HepG2 (cell line): ENCODE data around the gene DGKG. TPM values are rescaled to one million over a fixed set of nuclear protein-coding genes. Genes with fewer than 3 reads are reported as not detected.

Experiments
- ATAC-seq: fragments of 200-7000 bp; cut with Tn5 transposase; 3 replicates; pipeline ENCODE4 v1.9.1; 2020; ENCODE audit warnings: mild to moderate bottlenecking, moderate library complexity
- BruUV-seq: library from RNA; stranded (reverse); fragments of 400-500 nt; replicated peaks from 2 replicates; lab custom pipeline; 2021; lab: Mats Ljungman, UMichigan
- CTCF ChIA-PET: fragments of 300-600 bp; formaldehyde crosslinking; extraction: SDS; loops from one replicate; lab custom pipeline; 2021; ENCODE audit warnings: low total read pairs, inconsistent platforms, low intra/inter-chr PET ratio; lab: Yijun Ruan, JAX
- POLR2A ChIA-PET: fragments of 350-600 bp; sonication (Branson Sonifier 250); formaldehyde crosslinking; loops from one replicate; lab custom pipeline; 2020; ENCODE audit warnings: antibody characterized with exemption, inconsistent platforms; lab: Yijun Ruan, JAX
- DNase-seq: peaks from one replicate; pipeline ENCODE4 v3.0.0-alpha.2; 2015; ENCODE audit warnings: low spot score
- FAIRE-seq: peaks from 3 replicates; lab custom pipeline; 2011; peaks lifted over from hg19 to GRCh38; lab: Jason Lieb, UNC
- H2AFZ ChIP-seq: one replicate; pipeline ENCODE4 v1.6.1; 2011; ENCODE audit warnings: low read length, inconsistent platforms
- H3K27ac ChIP-seq: fragments of 300-600 bp; 3 replicates; pipeline ENCODE4 v1.8.0; 2011; ENCODE audit warnings: mixed run types, mild to moderate bottlenecking, mixed read lengths, low read length, inconsistent platforms; ENCODE audit not compliant: insufficient read depth; ENCODE audit errors: extremely low read length
- H3K27me3 ChIP-seq, 2 experiments: fragments of 200-600 bp in 1 of 2; 2 replicates in 1 of 2; 3 replicates in 1 of 2; pipeline versions ENCODE4 v1.6.0 to v1.8.0; 2011; ENCODE audit warnings: low read length in 2 of 2, mild to moderate bottlenecking in 2 of 2, moderate library complexity in 2 of 2, inconsistent platforms in 1 of 2; ENCODE audit not compliant: insufficient read depth in 2 of 2, control insufficient read depth in 1 of 2
- H3K36me3 ChIP-seq, 2 experiments: fragments of 200-600 bp in 1 of 2; replicated peaks in 1 of 2; 2 replicates in 1 of 2; 3 replicates in 1 of 2; pipeline versions ENCODE4 v1.5.1 to v1.8.0; 2011; ENCODE audit warnings: low read length in 2 of 2, inconsistent platforms in 1 of 2; ENCODE audit not compliant: insufficient read depth in 2 of 2, control insufficient read depth in 1 of 2
- H3K4me1 ChIP-seq: 2 replicates; pipeline ENCODE4 v1.5.1; 2012; ENCODE audit warnings: low read length, inconsistent platforms; ENCODE audit not compliant: insufficient read depth
- H3K4me2 ChIP-seq: 2 replicates; pipeline ENCODE4 v1.6.0; 2011; ENCODE audit warnings: low read depth, low read length, inconsistent platforms
- H3K4me3 ChIP-seq, 3 experiments: fragments of 200-600 bp in 1 of 3; sonication (generic), shearing (Covaris generic) in 1 of 3; replicated peaks in 1 of 3; 2 replicates each; pipeline ENCODE4 v1.5.1; 2011 to 2016; ENCODE audit warnings: low read length in 3 of 3, inconsistent platforms in 2 of 3, low read depth in 2 of 3, mild to moderate bottlenecking in 2 of 3, control low read depth in 1 of 3, mixed read lengths in 1 of 3; ENCODE audit not compliant: insufficient read depth in 1 of 3
- H3K79me2 ChIP-seq: one replicate; pipeline ENCODE4 v1.6.1; 2011; ENCODE audit warnings: low read length, inconsistent platforms; ENCODE audit not compliant: insufficient read depth
- H3K9ac ChIP-seq: 2 replicates; pipeline ENCODE4 v1.6.0; 2011; ENCODE audit warnings: mild to moderate bottlenecking, low read depth, low read length, inconsistent platforms; ENCODE audit not compliant: insufficient read depth
- H3K9me3 ChIP-seq: 2 replicates; pipeline ENCODE4 v1.5.1; 2012; ENCODE audit warnings: mild to moderate bottlenecking, low read length
- H4K20me1 ChIP-seq: 2 replicates; pipeline ENCODE4 v1.6.0; 2011; ENCODE audit warnings: inconsistent platforms, mild to moderate bottlenecking, low read length, moderate library complexity; ENCODE audit not compliant: insufficient read depth
- FOSL2 ChIP-seq: sonication (generic); formaldehyde crosslinking; IDR thresholded peaks from 2 replicates; pipeline ENCODE4 v1.4.0; 2020; ENCODE audit warnings: missing genetic modification reagents
- TEF ChIP-seq: sonication (generic); formaldehyde crosslinking; IDR thresholded peaks from 2 replicates; pipeline ENCODE4 v1.5.0; 2020; ENCODE audit warnings: missing genetic modification reagents
- ZNF460 ChIP-seq: sonication (generic); formaldehyde crosslinking; IDR thresholded peaks from 2 replicates; pipeline ENCODE4 v1.5.1; 2020; ENCODE audit warnings: missing genetic modification reagents, mild to moderate bottlenecking, borderline replicate concordance
- ZNF792 ChIP-seq: IDR thresholded peaks from 2 replicates; pipeline ENCODE4 v1.6.1; 2016
- ZSCAN29 ChIP-seq: sonication (generic); formaldehyde crosslinking; conservative IDR thresholded peaks from 2 replicates; pipeline ENCODE4 v1.4.0; 2020; ENCODE audit warnings: mild to moderate bottlenecking, missing genetic modification reagents
- WGBS: methylation state at CpG from one replicate; pipeline ENCODE4 v1.1.6; 2017; ENCODE audit warnings: low lambda C conversion rate; 5-methylcytosine and 5-hydroxymethylcytosine counted together
- in situ Hi-C: cut with HindIII; loops from 2 replicates; pipeline ENCODE4 v1.10.0; 2017; ENCODE audit warnings: low pct_unique_long_range_greater_than_20kb; ENCODE audit not compliant: extremely low pct_ligation_motif_present
- intact Hi-C: fragments of 100-400 bp; cut with micrococcal nuclease; formaldehyde crosslinking; loops from one replicate; pipeline ENCODE4 v1.10.0; 2022; ENCODE audit not compliant: unreplicated experiment
- polyA plus RNA-seq, 8 experiments: library from polyadenylated mRNA; depleted of rRNA in 3 of 8; stranded (reverse) in 7 of 8; unstranded in 1 of 8; fragments of >200 nt; fragmentation: Illumina TruSeq in 4 of 8; extraction: Trizol in 4 of 8; gene quantifications; 2 replicates each; pipeline versions ENCODE4 v1.2.1 to v1.2.3, GENCODE V29; 2011 to 2016; ENCODE audit warnings: low read depth in 4 of 8, missing spikeins in 1 of 8, mixed read lengths in 1 of 8; ENCODE audit not compliant: insufficient read depth in 1 of 8
- total RNA-seq, 5 experiments: library from RNA; depleted of rRNA; stranded (reverse); fragments of >200 nt; fragmentation: Illumina TruSeq; extraction: Trizol; gene quantifications; 2 replicates each; pipeline ENCODE4 v1.2.3, GENCODE V29; 2016; ENCODE audit warnings: low read depth in 1 of 5

DGKG gene
- total and polyA plus RNA-seq, 2 of the 13 experiments (the other 11 are each of a cell fraction or from before 2014, with no cell fraction given) = 3.8 to 6.2 TPM

GRCh38 chr3:186298876-186299275, 63.2 kb downstream of the DGKG start:
- TF ChIP-seq ZNF792 (CRISPR knock-in tag) = no peak
- peak; percentile 38; the same call in 1 of the 2 replicates for TF ChIP-seq FOSL2 (CRISPR knock-in tag)
- no peak for ATAC-seq

GRCh38 chr3:186290796-186291195, 71.2 kb downstream of the DGKG start:
- no peak overlapping the region for H2AFZ ChIP-seq
- CTCF ChIA-PET = no interaction called here
- H3K4me2 ChIP-seq = no peak overlapping the region
- intact Hi-C loops = no loop called here
- no peak for ATAC-seq
- POLR2A ChIA-PET = no interaction called here
- no TSS peak for BruUV-seq
- TF ChIP-seq ZSCAN29 (no peak), ZNF460 (CRISPR knock-in tag) (no peak), TEF (CRISPR knock-in tag) (no peak)
- TF ChIP-seq, all 625 proteins: peak for 0
- DNase-seq = no peak
- H3K9ac ChIP-seq = no peak overlapping the region
- in situ Hi-C loops = no loop called here
- WGBS = 59% methylated on average over 2 of the region's 2 CpGs
- FAIRE-seq = no peak
- no peak overlapping the region for H3K27ac ChIP-seq
- H4K20me1 ChIP-seq = no peaks in the 10 kb centered on the region
- no peaks in the 10 kb centered on the region for H3K36me3 ChIP-seq
- no peaks in the 10 kb centered on the region for H3K4me1 ChIP-seq
- no peaks in the 10 kb centered on the region for H3K9me3 ChIP-seq
- no peaks in the 10 kb centered on the region for H3K79me2 ChIP-seq
- H3K27me3 ChIP-seq = no peaks in the 10 kb centered on the region
- no peak overlapping the region for H3K4me3 ChIP-seq

More at GRCh38 chr3:186298876-186299275, 63.2 kb downstream of the DGKG start:
- Histone ChIP-seq H4K20me1 (no peaks in the 10 kb centered on the region), H3K36me3 (no peaks in the 10 kb centered on the region), H3K4me2 (no peak overlapping the region), H3K4me3 (no peak overlapping the region), H2AFZ (no peak overlapping the region), H3K4me1 (no peaks in the 10 kb centered on the region), H3K79me2 (no peaks in the 10 kb centered on the region), H3K27me3 (no peaks in the 10 kb centered on the region), H3K9ac (no peak overlapping the region), H3K27ac (no peak overlapping the region), H3K9me3 (no peaks in the 10 kb centered on the region)
- no peak for DNase-seq
- ChIA-PET POLR2A (no interaction called here), CTCF (no interaction called here)
- intact Hi-C loops (no loop called here), in situ Hi-C loops (no loop called here)
- 10% methylated on average over 1 of the region's 2 CpGs for WGBS
- BruUV-seq = no TSS peak
- FAIRE-seq = no peak
